Measurements from ENCODE around the gene GALNT5.

The GALNT5 gene

GRCh38 chr2:157257312-157258252 is at the start of gene GALNT5:
GALNT5 (plus strand) TSS chr2:157257705; CDS start chr2:157258083, 378 bp downstream.
- no peak for TF ChIP-seq CTCF (IDR thresholded peaks at IDR 0.05)

- TF ChIP-seq CTCF (IDR thresholded peaks at IDR 0.05) = no peak
These were observed 41.1 kb upstream of the GALNT5 start for GRCh38 chr2:157216286-157216965.

- no peak for TF ChIP-seq CTCF (IDR thresholded peaks at IDR 0.05)
These were observed 40.1 kb upstream of the GALNT5 start for GRCh38 chr2:157217409-157217808.

GRCh38 chr2:157218911-157219310 is 38.6 kb upstream of the GALNT5 start:
- no peak for TF ChIP-seq CTCF (IDR thresholded peaks at IDR 0.05)

GRCh38 chr2:157220502-157220901 is 37.0 kb upstream of the GALNT5 start:
- TF ChIP-seq CTCF (IDR thresholded peaks at IDR 0.05) = no peak

- no peak for TF ChIP-seq CTCF (IDR thresholded peaks at IDR 0.05)
These were observed 36.0 kb upstream of the GALNT5 start for GRCh38 chr2:157221394-157221988.

- TF ChIP-seq CTCF (IDR thresholded peaks at IDR 0.05) = no peak
These were observed 33.8 kb upstream of the GALNT5 start for GRCh38 chr2:157223624-157224205.

Data from LNCAP (cell line).